Neural cell (in vitro differentiated cells): ENCODE measurements around the gene CDX1. TPM values are rescaled to one million over a fixed set of nuclear protein-coding genes. Genes with fewer than 3 reads are reported as not detected.

ENCODE experiments used
- H2AFZ ChIP-seq: fragments of 200-600, 300-800 bp; sonication (generic), shearing (Covaris generic); 2 replicates; pipeline ENCODE4 v1.6.0; 2014; ENCODE audit warnings: low read depth, mild to moderate bottlenecking, antibody characterized with exemption, low read length, moderate library complexity
- H3F3A ChIP-seq: fragments of 200-600 bp; shearing (Covaris generic); 2 replicates; pipeline ENCODE4 v1.6.1; 2016; ENCODE audit warnings: mild to moderate bottlenecking, moderate library complexity, mixed read lengths, antibody characterized with exemption, low read length; ENCODE audit not compliant: insufficient read depth, poor library complexity, severe bottlenecking
- H3K27ac ChIP-seq: fragments of 200-600, 300-800 bp; sonication (generic), shearing (Covaris generic); 2 replicates; pipeline ENCODE4 v1.5.1; 2014; ENCODE audit warnings: mild to moderate bottlenecking, low read length, moderate library complexity
- H3K27me3 ChIP-seq: fragments of 300-800, 200-600 bp; sonication (generic), shearing (Covaris generic); 2 replicates; pipeline ENCODE4 v1.6.0; 2014; ENCODE audit warnings: mild to moderate bottlenecking, low read depth, low read length, moderate library complexity; ENCODE audit not compliant: insufficient read depth
- H3K36me3 ChIP-seq: fragments of 300-800, 200-600 bp; sonication (generic), shearing (Covaris generic); 2 replicates; pipeline ENCODE4 v1.5.1; 2014; ENCODE audit warnings: mild to moderate bottlenecking, antibody characterized with exemption, low read length, moderate library complexity; ENCODE audit not compliant: insufficient read depth
- H3K4me2 ChIP-seq: fragments of 300-800, 200-600 bp; sonication (generic), shearing (Covaris generic); 2 replicates; pipeline ENCODE4 v1.6.0; 2014; ENCODE audit warnings: mild to moderate bottlenecking, low read length
- H3K4me3 ChIP-seq: fragments of 300-800, 200-600 bp; sonication (generic), shearing (Covaris generic); 2 replicates; pipeline ENCODE4 v1.5.1; 2014; ENCODE audit warnings: mild to moderate bottlenecking, low read length, moderate library complexity
- H3K79me2 ChIP-seq: fragments of 200-600 bp; shearing (Covaris generic); replicated peaks from 2 replicates; pipeline ENCODE4 v1.6.0; 2014; ENCODE audit warnings: mild to moderate bottlenecking, low read length, moderate library complexity; ENCODE audit not compliant: insufficient read depth
- H3K9ac ChIP-seq: fragments of 300-800, 200-600 bp; sonication (generic), shearing (Covaris generic); 2 replicates; pipeline ENCODE4 v1.6.1; 2016; ENCODE audit warnings: mild to moderate bottlenecking, low read length, mixed read lengths
- H3K9me2 ChIP-seq: fragments of 200-600 bp; shearing (Covaris generic); 2 replicates; pipeline ENCODE4 v1.6.1; 2016; ENCODE audit warnings: mild to moderate bottlenecking, low read length, mixed read lengths; ENCODE audit not compliant: insufficient read depth
- H3K9me3 ChIP-seq: fragments of 200-600, 300-800 bp; sonication (generic), shearing (Covaris generic); 2 replicates; pipeline ENCODE4 v1.6.1; 2016; ENCODE audit warnings: mild to moderate bottlenecking, mixed run types, low read length, moderate library complexity, mixed read lengths
- H4K20me1 ChIP-seq: fragments of 200-600 bp; shearing (Covaris generic); 2 replicates; pipeline ENCODE4 v1.6.1; 2016; ENCODE audit warnings: mild to moderate bottlenecking, mixed run types; ENCODE audit not compliant: insufficient read depth
- CTCF ChIP-seq: fragments of 450-650 bp; IDR thresholded peaks from 2 replicates; pipeline ENCODE4 v1.5.1; 2014; ENCODE audit warnings: antibody characterized with exemption, mild to moderate bottlenecking, moderate library complexity; ENCODE audit not compliant: poor library complexity, severe bottlenecking
- EP300 ChIP-seq: fragments of 450-650 bp; conservative IDR thresholded peaks from 2 replicates; pipeline ENCODE4 v1.6.1; 2014; ENCODE audit warnings: antibody characterized with exemption, mild to moderate bottlenecking, moderate library complexity; ENCODE audit not compliant: poor library complexity, severe bottlenecking
- EZH2 ChIP-seq: fragments of 200-600, 300-800 bp; shearing (Covaris generic), sonication (generic); IDR thresholded peaks from 2 replicates; pipeline ENCODE4 v1.6.1; 2014; ENCODE audit warnings: antibody characterized with exemption, low read length, borderline replicate concordance, mild to moderate bottlenecking; ENCODE audit not compliant: insufficient read depth, poor library complexity, severe bottlenecking
- MXI1 ChIP-seq: fragments of 450-650 bp; conservative IDR thresholded peaks from 2 replicates; pipeline ENCODE4 v1.6.1; 2014; ENCODE audit warnings: antibody characterized with exemption, mild to moderate bottlenecking; ENCODE audit not compliant: poor library complexity, severe bottlenecking
- POLR2AphosphoS5 ChIP-seq: IDR thresholded peaks from 2 replicates; pipeline ENCODE4 v1.6.1; 2012
- RAD21 ChIP-seq: fragments of 450-650 bp; conservative IDR thresholded peaks from 2 replicates; pipeline ENCODE4 v1.6.1; 2014; ENCODE audit warnings: antibody characterized with exemption, mild to moderate bottlenecking, moderate library complexity
- REST ChIP-seq: IDR thresholded peaks from 2 replicates; pipeline ENCODE4 v1.6.1; 2012; ENCODE audit warnings: borderline replicate concordance
- SMC3 ChIP-seq: fragments of 450-650 bp; conservative IDR thresholded peaks from 2 replicates; pipeline ENCODE4 v1.6.1; 2014; ENCODE audit warnings: antibody characterized with exemption, mild to moderate bottlenecking, moderate library complexity; ENCODE audit not compliant: poor library complexity
- TAF1 ChIP-seq: IDR thresholded peaks from 2 replicates; pipeline ENCODE4 v1.6.1; 2012; ENCODE audit warnings: low read depth
- polyA plus RNA-seq: library from polyadenylated mRNA; depleted of rRNA; stranded (reverse); fragments of >200 nt; gene quantifications from 2 replicates; pipeline ENCODE4 v1.2.3, GENCODE V29; 2014

The CDX1 gene
- polyA plus RNA-seq, 1 donor from 2014 or later, result not detected

DNA sequence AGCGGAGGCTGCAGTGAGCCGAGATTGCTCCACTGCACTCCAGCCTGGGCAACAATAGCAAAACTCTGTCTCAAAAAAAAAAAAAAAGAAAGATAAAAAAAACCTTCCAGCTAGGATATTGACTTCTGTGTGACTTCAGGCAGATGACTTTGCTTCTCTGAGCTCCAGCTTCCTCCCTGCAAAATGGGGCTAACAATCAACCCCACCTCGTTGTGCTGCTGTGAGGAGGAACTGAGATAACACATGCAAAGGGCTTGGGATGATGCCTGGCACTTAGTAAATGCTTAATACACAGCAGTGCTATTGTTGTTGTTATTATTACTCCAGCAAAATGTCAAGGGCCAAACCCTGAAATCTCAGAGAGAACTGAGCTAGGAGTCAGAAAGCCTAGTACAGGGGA lies 3.5 kb upstream of the CDX1 start:
- H3K9me3 ChIP-seq, result no peaks in the 10 kb centered on the region
- H4K20me1 ChIP-seq, result no peaks in the 10 kb centered on the region
- H3K9me2 ChIP-seq, result no peaks in the 10 kb centered on the region
- no peak for TF ChIP-seq REST
- TF ChIP-seq EP300, result no peak
- no peak for TF ChIP-seq TAF1
- TF ChIP-seq EZH2, result no peak
- no peak for TF ChIP-seq SMC3
- no peak for TF ChIP-seq CTCF
- TF ChIP-seq RAD21, result no peak
- TF ChIP-seq POLR2AphosphoS5, result no peak
- TF ChIP-seq MXI1, result no peak
- H3K79me2 ChIP-seq, result no peaks in the 10 kb centered on the region
- no peak overlapping the region for H3K4me2 ChIP-seq
- no peak overlapping the region for H3K27ac ChIP-seq
- no peaks in the 10 kb centered on the region for H3K36me3 ChIP-seq
- H3F3A ChIP-seq, result no peaks in the 10 kb centered on the region
- H3K4me3 ChIP-seq, result no peak overlapping the region
- peaks cover 24% of the 10 kb centered on the region for H3K27me3 ChIP-seq
- no peak overlapping the region for H2AFZ ChIP-seq
- no peak overlapping the region for H3K9ac ChIP-seq

- Histone ChIP-seq H3K79me2 (no peaks in the 10 kb centered on the region), H3K9me2 (no peaks in the 10 kb centered on the region), H3K27me3 (peaks cover 27% of the 10 kb centered on the region), H3K36me3 (no peaks in the 10 kb centered on the region), H4K20me1 (no peaks in the 10 kb centered on the region), H3F3A (no peaks in the 10 kb centered on the region), H2AFZ (no peak overlapping the region), H3K9me3 (no peaks in the 10 kb centered on the region), H3K4me3 (no peak overlapping the region), H3K27ac (no peak overlapping the region), H3K4me2 (no peak overlapping the region), H3K9ac (no peak overlapping the region)
- TF ChIP-seq POLR2AphosphoS5 (no peak), MXI1 (no peak), TAF1 (no peak), EP300 (no peak), REST (no peak), EZH2 (no peak), SMC3 (no peak), CTCF (no peak), RAD21 (no peak)
Observed at GRCh38 chr5:150163547-150164059, 3.0 kb upstream of the CDX1 start.
